T-helper 2 cell (primary cell): Measurements from ENCODE around the gene RRBP1.

Experiments
- DNase-seq, 5 experiments: peaks; one replicate each; pipeline versions ENCODE4 v3.0.0 to v3.0.0-alpha.2; 2012 to 2022

The RRBP1 gene

DNA sequence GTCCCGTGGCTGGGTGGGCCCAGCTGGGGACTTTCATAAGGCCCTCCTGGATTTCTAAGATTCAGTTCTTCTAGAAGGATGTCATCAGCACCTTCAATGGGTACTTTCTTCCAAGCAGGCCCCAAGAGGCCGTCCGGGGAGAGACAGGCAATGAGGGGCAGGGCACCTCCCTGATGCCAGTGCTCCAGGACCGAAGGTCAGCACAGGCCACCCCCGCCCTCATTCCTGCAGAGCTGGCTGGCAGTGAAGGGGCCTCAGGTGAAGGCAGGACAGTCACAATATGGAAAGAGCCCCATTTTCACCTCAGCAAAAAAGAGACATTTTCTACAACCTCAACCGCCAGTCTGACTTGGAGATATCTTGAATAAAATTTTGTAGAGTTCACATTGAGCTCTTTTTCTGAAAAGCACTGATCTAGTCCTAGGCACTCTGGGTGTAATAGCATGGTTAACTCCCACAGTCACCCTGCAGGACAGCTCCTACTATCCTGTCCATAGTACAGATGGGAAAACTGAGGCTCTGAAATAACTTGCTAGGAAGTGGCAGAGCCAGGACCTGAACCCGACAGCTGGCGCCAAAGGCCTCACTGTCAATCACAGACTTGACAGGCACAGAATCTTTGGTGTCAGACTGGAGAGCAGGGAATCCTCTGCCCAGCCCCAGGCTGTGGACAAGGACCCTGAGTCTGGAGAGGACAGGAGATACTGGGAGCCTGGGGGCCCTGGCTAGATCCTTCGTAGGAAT, 50.3 kb downstream of the RRBP1 start:
- DNase-seq, result no peak

DNA sequence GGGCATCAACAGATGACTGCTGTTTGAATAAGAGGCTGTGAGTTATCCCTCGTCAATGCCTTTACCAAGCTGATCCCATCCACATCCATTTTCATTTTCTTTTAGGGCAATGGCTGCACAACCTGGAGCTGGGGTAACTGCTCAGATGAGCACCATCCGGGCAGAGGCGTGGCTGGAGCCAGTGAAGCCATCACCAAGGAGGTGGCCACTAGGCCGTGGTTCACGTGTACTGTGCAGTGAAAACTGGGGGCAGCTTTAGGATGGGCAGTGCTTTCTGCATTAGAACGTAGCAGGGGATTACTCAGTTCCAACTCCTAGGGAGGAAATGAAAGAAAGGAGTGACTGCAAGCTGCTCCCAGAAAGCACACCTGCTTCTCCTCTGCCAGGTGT, 51.2 kb downstream of the RRBP1 start:
- DNase-seq, result no peak

DNA sequence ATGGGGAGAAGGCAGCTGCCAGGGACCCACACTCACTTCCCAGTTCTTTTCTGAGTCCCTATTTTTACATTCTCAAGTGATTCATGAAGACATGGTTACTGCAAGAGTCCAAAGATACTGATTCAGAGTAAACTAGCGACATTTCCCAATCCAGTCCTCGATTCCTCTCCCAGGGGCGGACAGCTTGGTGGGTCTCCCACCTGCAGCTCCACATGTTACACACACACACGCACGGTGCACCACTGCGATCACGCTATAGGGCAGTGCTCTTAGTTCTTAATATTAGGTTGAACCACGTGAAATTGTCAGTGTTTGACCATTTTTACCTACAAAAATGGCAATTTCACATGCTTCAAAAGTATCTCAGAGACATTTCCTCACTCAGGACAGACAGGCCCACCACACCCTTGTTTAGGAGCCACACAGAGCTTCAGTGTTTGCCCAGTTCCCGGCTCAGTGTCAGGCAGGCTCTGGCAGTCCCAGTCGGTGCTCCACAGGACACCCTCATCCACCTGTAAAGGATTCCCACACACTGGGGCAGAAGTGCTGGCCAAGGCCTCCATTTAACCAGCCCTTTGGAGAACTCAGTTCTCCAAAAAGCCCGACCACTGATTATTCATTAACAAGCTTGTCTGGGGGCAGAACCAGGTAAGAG, 51.8 kb downstream of the RRBP1 start:
- DNase-seq, result no peak

DNA sequence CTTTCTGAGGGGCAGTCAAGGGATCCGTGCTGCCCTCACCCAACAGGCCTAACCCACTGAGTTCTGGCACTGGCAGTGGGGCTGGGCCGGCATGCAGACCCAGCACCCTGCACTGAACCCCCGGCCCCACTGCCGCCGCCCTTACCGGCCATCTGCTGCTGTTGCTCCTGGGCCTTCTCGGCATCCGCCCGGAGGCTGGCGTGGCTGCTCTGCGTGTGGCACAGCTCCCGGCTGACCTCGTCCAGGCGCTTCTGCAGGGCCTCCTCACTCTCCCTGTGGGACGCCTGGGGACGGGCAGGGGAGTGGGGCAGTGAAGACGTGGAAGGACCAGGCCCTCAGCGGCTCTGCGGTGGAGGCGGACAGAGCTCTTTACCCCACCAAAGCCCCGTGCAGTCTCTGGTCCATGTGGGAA, 52.4 kb downstream of the RRBP1 start:
- DNase-seq, result no peak

- DNase-seq, result no peak
Measured at GRCh38 chr20:17629025-17629424, 53.0 kb downstream of the RRBP1 start.

- no peak for DNase-seq
Measured at GRCh38 chr20:17628101-17628841, 53.8 kb downstream of the RRBP1 start.

GRCh38 chr20:17627101-17627955, 54.7 kb downstream of the RRBP1 start:
- DNase-seq, result no peak

GRCh38 chr20:17626217-17627007, 55.6 kb downstream of the RRBP1 start:
- DNase-seq, result no peak

DNA sequence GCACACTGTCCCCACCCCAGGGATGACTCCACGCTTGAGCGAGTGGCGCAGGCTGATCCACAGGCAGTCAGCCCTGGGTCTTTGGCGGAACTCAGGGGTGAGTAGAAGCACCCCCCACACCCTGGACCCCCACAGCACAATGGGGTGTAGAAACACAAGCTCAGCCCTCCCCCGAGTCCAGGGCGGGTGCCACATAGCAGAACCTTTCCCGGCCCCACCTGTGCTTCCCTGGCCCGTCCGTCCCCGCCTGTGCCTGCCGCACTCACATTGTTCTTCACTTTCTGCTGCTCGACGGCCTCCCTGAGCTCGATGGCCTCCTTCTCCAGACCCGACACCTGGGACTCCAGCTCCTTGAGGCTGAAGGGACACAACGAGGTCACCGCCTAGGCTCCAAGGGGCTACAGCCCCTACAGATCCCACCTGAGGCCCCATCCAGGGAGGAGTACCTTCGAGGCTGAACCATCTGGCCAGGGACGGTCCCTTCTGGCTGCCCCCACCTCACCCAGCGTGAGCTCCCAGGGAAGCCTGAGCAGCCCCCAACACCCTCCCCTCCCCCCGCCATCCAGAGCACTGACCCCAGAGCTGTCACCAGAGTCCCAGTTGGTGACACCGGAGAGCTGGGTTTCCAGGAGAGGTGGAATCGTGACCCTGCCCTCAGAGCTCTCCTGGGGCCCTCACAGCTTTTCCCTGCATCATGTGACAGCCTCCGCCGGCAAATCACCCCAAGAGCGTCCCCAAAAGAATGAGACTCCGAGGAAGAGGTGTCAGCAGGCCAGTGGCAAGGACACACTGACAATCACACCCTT, 56.6 kb downstream of the RRBP1 start:
- no peak for DNase-seq

DNA sequence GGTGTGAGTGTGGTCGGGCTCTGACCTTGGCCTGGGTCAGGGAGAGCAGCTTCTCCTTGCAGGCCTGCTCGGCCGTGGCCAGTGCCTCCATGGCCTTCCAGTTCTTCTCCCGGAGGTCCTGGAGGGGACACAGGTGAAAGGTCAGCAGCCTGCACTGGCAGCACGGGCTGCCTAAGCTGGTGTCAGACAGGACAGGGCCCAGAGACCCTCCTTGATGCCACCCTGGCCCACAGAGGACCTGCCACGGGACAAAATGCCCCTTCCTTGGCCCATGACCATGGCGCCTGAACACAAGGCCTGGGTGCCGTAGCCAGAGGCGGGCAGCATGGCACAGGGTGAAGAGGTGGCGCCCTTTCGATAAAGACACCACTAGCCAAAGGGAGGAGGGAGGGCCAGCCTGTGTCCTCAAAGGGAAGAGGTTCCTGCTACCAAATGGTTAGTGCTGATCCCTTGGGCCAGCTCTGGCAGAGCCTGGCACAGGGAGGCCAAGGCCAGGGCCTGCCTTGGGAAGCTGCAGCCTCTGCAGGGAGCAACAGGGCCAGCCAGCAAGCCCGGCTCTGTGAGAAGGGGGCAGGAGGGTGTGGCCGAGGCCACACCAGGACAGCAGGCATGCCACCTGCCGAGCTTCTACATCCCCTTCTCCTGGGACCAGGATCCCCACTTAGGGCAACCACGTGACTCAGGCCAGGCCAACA, 57.3 kb downstream of the RRBP1 start:
- peak in 1 of 5 experiments; percentile 2 for DNase-seq

DNA sequence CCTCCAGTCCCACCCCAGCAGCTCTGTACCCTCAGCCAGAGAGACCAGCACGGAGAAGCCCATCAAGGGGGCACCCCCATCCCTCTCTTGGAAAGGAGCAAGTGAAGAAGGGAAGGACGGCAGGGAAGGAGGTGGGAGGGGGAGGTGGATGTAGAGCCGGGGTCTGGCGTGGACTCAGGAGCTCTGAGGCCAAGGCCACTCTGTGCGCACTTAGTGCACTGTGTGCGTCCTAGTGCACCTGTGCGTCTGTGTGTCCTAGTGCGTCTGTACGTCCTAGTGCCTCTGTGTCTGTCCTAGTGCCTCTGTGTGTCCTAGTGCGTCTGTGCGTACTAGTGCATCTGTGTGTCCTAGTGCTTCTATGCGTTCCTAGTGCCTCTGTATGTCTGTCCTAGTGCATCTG, 58.0 kb downstream of the RRBP1 start:
- DNase-seq, result no peak

DNA sequence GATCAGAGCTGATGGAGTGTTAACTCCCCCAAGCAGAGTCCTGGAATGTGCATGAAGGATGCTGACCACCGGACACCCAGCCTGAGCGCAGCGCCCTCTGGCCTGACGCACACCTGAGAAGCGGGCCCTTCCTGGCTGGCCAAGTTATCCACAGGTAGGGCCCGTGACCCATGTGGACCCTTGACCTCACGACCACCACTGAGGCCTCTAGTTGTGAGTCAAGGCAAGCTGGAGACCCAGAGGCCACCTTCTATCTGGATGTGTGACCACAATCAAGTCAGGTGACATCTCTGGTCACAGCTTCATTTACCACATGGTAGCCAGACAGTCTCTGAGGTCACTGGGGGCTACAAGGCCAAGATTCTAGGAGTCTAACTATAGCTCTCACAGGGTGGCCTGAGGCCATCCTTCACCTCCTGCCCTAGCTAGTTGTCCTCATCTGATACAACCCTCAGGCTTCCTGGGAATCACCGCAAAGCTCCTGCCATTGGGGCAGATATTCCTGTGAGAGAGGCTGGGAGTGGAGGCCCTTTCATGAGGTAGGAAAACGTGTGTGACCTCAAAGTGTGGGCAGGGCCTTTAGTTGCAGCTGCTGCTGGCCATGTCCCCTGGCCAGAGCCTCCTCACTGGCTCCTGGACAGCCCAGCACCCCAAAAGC, 59.1 kb downstream of the RRBP1 start:
- DNase-seq, result no peak

- DNase-seq, result no peak
Measured at GRCh38 chr20:17622086-17622850, 59.8 kb downstream of the RRBP1 start.

DNA sequence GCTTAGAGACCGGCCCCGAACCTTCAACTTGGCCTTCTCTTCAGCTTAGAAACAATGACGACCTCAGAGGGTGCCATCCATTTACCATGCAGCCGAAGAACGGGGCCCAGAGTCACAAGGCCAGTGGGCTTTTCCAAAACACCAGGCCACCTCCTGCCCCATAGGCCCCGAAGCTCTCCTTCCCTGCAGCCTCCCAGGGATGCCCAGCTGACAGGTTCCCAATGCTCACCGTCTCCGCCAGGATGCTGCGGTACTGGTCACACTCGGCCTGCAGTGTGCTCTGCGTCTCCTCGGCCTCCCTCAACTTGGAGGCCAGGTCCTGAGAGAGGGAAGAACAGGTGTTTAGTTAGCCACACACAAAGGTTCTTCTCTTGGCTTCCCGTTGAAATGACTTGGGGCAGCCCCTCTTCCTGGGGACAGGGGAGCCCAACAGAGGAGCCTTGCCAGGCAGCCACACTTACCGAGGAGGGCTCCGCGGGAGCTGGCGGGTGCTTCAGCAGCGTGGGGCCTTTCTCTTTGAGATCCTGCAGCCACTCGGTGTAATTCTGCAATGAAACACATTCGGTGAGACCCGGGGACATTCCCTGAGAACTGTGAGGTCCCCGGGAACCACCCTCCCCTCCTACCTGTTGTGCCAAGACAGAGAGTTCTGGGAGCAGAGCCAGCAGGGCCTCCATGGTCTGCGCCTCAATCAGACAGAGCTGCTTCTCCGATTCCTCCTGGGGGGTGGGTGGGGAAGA, 60.6 kb downstream of the RRBP1 start:
- DNase-seq, result no peak

DNA sequence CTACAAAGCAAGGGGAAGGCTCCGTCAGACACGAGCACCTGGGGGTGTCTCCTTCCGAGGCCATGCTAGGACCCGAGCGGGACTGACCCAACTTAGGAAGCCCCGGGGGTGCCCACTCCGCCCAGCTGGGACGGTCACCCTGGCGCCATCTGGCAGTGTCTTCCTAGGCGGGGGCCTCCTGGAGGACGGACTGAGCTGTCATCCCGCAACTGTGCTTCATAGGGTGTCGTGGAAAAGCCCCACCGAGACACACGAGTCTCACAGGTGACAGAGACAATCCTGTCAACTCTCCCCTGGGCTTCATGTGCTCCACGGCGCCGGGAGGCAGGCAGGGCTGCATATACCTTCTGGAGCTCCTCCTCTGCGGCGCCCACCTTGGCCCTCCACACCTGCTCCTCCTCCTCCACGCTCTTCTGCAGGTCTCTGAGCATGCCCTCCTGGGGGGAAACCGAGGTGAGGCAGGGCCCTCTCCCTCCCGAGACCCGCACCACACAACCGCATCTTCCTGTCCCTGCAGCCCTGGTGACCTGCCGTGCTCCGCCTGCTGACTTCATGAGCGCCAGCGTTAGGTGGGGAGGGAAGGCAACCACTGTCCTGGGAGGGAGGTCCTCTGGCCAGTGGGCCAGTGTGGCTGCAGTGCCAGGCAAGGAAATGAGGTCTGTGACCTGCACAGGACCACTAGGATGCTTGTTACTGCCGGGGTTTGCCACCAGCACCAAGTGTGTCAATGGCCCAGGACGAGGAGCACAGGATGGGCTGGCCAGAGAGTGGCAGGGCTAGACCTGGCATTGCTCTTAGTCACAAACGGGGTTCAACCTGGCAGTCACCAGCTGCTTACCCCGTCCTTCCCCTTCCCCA, 61.4 kb downstream of the RRBP1 start:
- no peak for DNase-seq

GRCh38 chr20:17619351-17620093, 62.5 kb downstream of the RRBP1 start:
- no peak for DNase-seq

GRCh38 chr20:17618673-17619013, 63.4 kb downstream of the RRBP1 start:
- DNase-seq, result no peak
